Activated CD4-positive, CD25-positive, alpha-beta regulatory T cell treated with anti-CD3 and anti-CD28 coated beads, Interleukin-2, amount 50 U/mL, for 16 hours (primary cell): ENCODE data around the gene TBCD.

Experiments used
- DNase-seq: peaks from one replicate; pipeline ENCODE4 v3.0.0-alpha.2; 2020; ENCODE audit warnings: low read depth, low spot score

TBCD gene

GRCh38 chr17:82937411-82938371 lies 185.8 kb downstream of the TBCD start:
- no peak for DNase-seq

- no peak for DNase-seq
Measured at GRCh38 chr17:82938486-82938872, 186.6 kb downstream of the TBCD start.

GRCh38 chr17:82938873-82939620 lies 187.2 kb downstream of the TBCD start:
- DNase-seq: no peak

GRCh38 chr17:82939621-82940135 lies 187.8 kb downstream of the TBCD start:
- no peak for DNase-seq

- no peak for DNase-seq
Measured at GRCh38 chr17:82940226-82941020, 188.6 kb downstream of the TBCD start.

GRCh38 chr17:82941021-82942001 lies 189.4 kb downstream of the TBCD start:
- no peak for DNase-seq

- no peak for DNase-seq
Measured at GRCh38 chr17:82942166-82943130, 190.6 kb downstream of the TBCD start.

GRCh38 chr17:82943339-82943738 lies 191.5 kb downstream of the TBCD start:
- no peak for DNase-seq

- no peak for DNase-seq
Measured at GRCh38 chr17:82943751-82944150, 191.9 kb downstream of the TBCD start.

GRCh38 chr17:82944990-82945389 lies 193.1 kb downstream of the TBCD start:
- no peak for DNase-seq

GRCh38 chr17:82946081-82946480 lies 194.2 kb downstream of the TBCD start:
- DNase-seq: no peak

- no peak for DNase-seq
Measured at GRCh38 chr17:82947051-82947991, 195.5 kb downstream of the TBCD start.

- DNase-seq: no peak
Measured at GRCh38 chr17:82948081-82948511, 196.2 kb downstream of the TBCD start.

GRCh38 chr17:82948957-82949356 lies 197.1 kb downstream of the TBCD start:
- no peak for DNase-seq

GRCh38 chr17:82949361-82949760 lies 197.5 kb downstream of the TBCD start:
- no peak for DNase-seq

GRCh38 chr17:82949984-82950383 lies 198.1 kb downstream of the TBCD start:
- DNase-seq: no peak

GRCh38 chr17:82950525-82951102 lies 198.7 kb downstream of the TBCD start:
- no peak for DNase-seq

GRCh38 chr17:82952019-82952418 lies 200.2 kb downstream of the TBCD start:
- no peak for DNase-seq
